ENCODE results near the gene PRLR. TPM values are rescaled to one million over a fixed set of nuclear protein-coding genes. Genes with fewer than 3 reads are reported as not detected.

Gene PRLR
- polyA plus RNA-seq, 1 donor from 2014 or later = 0.50 TPM

- Histone ChIP-seq H3F3A (ENCODE audit: insufficient read depth, low read length, poor library complexity, severe bottlenecking) (no peaks in the 10 kb centered on the region), H3K9me2 (ENCODE audit: insufficient read depth, low read length) (no peaks in the 10 kb centered on the region), H3K36me3 (ENCODE audit: insufficient read depth, low read length) (no peaks in the 10 kb centered on the region), H3K79me2 (replicated peaks; ENCODE audit: insufficient read depth, low read length) (no peaks in the 10 kb centered on the region), H2AFZ (ENCODE audit: low read depth, low read length) (no peak overlapping the region), H3K9ac (ENCODE audit: low read length) (no peak overlapping the region), H3K9me3 (ENCODE audit: low read length) (no peaks in the 10 kb centered on the region), H3K4me3 (ENCODE audit: low read length) (no peak overlapping the region), H4K20me1 (ENCODE audit: insufficient read depth) (no peaks in the 10 kb centered on the region), H3K27me3 (ENCODE audit: insufficient read depth, low read depth, low read length) (no peaks in the 10 kb centered on the region), H3K4me2 (ENCODE audit: low read length) (no peak overlapping the region), H3K27ac (ENCODE audit: low read length) (no peak overlapping the region)
- TF ChIP-seq SMC3 (conservative IDR thresholded peaks at IDR 0.05; ENCODE audit: poor library complexity) = no peak
- TF ChIP-seq MXI1 (conservative IDR thresholded peaks at IDR 0.05; ENCODE audit: poor library complexity, severe bottlenecking) = no peak
Observed at GRCh38 chr5:35092703-35093102, 137.6 kb downstream of the PRLR start.

- Histone ChIP-seq H3K4me3 (ENCODE audit: low read length) (no peak overlapping the region), H3K9ac (ENCODE audit: low read length) (no peak overlapping the region), H3K4me2 (ENCODE audit: low read length) (no peak overlapping the region), H3K79me2 (replicated peaks; ENCODE audit: insufficient read depth, low read length) (no peaks in the 10 kb centered on the region), H3K9me3 (ENCODE audit: low read length) (no peaks in the 10 kb centered on the region), H3K27me3 (ENCODE audit: insufficient read depth, low read depth, low read length) (no peaks in the 10 kb centered on the region), H3F3A (ENCODE audit: insufficient read depth, low read length, poor library complexity, severe bottlenecking) (no peaks in the 10 kb centered on the region), H3K9me2 (ENCODE audit: insufficient read depth, low read length) (no peaks in the 10 kb centered on the region), H3K27ac (ENCODE audit: low read length) (no peak overlapping the region), H3K36me3 (ENCODE audit: insufficient read depth, low read length) (no peaks in the 10 kb centered on the region), H4K20me1 (ENCODE audit: insufficient read depth) (no peaks in the 10 kb centered on the region), H2AFZ (ENCODE audit: low read depth, low read length) (no peak overlapping the region)
- no peak for TF ChIP-seq EP300 (conservative IDR thresholded peaks at IDR 0.05; ENCODE audit: poor library complexity, severe bottlenecking)
- no peak for TF ChIP-seq TAF1 (IDR thresholded peaks at IDR 0.05; ENCODE audit: low read depth)
- no peak for TF ChIP-seq REST (IDR thresholded peaks at IDR 0.05; ENCODE audit: borderline replicate concordance)
- TF ChIP-seq, protein P1, sequence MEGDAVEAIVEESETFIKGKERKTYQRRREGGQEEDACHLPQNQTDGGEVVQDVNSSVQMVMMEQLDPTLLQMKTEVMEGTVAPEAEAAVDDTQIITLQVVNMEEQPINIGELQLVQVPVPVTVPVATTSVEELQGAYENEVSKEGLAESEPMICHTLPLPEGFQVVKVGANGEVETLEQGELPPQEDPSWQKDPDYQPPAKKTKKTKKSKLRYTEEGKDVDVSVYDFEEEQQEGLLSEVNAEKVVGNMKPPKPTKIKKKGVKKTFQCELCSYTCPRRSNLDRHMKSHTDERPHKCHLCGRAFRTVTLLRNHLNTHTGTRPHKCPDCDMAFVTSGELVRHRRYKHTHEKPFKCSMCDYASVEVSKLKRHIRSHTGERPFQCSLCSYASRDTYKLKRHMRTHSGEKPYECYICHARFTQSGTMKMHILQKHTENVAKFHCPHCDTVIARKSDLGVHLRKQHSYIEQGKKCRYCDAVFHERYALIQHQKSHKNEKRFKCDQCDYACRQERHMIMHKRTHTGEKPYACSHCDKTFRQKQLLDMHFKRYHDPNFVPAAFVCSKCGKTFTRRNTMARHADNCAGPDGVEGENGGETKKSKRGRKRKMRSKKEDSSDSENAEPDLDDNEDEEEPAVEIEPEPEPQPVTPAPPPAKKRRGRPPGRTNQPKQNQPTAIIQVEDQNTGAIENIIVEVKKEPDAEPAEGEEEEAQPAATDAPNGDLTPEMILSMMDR (IDR thresholded peaks at IDR 0.05; ENCODE audit: poor library complexity, severe bottlenecking) = no peak
- no peak for TF ChIP-seq RAD21 (conservative IDR thresholded peaks at IDR 0.05)
- no peak for TF ChIP-seq SMC3 (conservative IDR thresholded peaks at IDR 0.05; ENCODE audit: poor library complexity)
- no peak for TF ChIP-seq MXI1 (conservative IDR thresholded peaks at IDR 0.05; ENCODE audit: poor library complexity, severe bottlenecking)
- TF ChIP-seq EZH2 (IDR thresholded peaks at IDR 0.05; ENCODE audit: borderline replicate concordance, insufficient read depth, low read length, poor library complexity, severe bottlenecking) = no peak
- TF ChIP-seq POLR2AphosphoS5 (IDR thresholded peaks at IDR 0.05) = no peak
Observed at GRCh38 chr5:35091704-35092103, 138.6 kb downstream of the PRLR start.

Measured in neural cell (in vitro differentiated cells).